Measurements from ENCODE around the gene SEMA4B.
A peak's percentile ranks its signal among the peaks of the same experiment; 100 is the strongest.

SEMA4B gene

GRCh38 chr15:90233387-90234095 lies 32.4 kb downstream of the SEMA4B start, which contains the start of gene CIB1:
Gene CIB1, minus strand, starts transcription at chr15:90233941. Its CDS starts 56 bp downstream, at chr15:90233885.
- TF ChIP-seq TCF12 (IDR thresholded peaks at IDR 0.05; ENCODE audit: low read depth): 0 out of 2 replicates have a peak, but pooled peaks have one; percentile 12
- peak; percentile 77 for TF ChIP-seq MAX (IDR thresholded peaks at IDR 0.05)
- TF ChIP-seq EGR1 (IDR thresholded peaks at IDR 0.05): peak; percentile 20; the same call in 1 of the 2 replicates
- TF ChIP-seq TAF1 (IDR thresholded peaks at IDR 0.05; ENCODE audit: low read depth): no peak; the same call in 1 of the 2 replicates
- no peak; the same call in 1 of the 2 replicates for TF ChIP-seq RAD21 (IDR thresholded peaks at IDR 0.05; ENCODE audit: low read depth)
- TF ChIP-seq CEBPB (IDR thresholded peaks at IDR 0.05): no peak
- peak; percentile 22 for TF ChIP-seq ZBTB7A (IDR thresholded peaks at IDR 0.05; ENCODE audit: low read depth)
- no peak for TF ChIP-seq NFIC (IDR thresholded peaks at IDR 0.05)

- TF ChIP-seq TAF1 (IDR thresholded peaks at IDR 0.05; ENCODE audit: low read depth) (peak; percentile 48; the same call in 1 of the 2 replicates), CEBPB (IDR thresholded peaks at IDR 0.05) (peak; percentile 47; the same call in 1 of the 2 replicates), MAX (IDR thresholded peaks at IDR 0.05) (0 out of 2 replicates have a peak, but pooled peaks have one; percentile 12), FOXM1 (IDR thresholded peaks at IDR 0.05; ENCODE audit: borderline replicate concordance, low read depth) (no peak)
Observed at GRCh38 chr15:90234096-90234988, 33.2 kb downstream of the SEMA4B start, which contains the start of gene GDPGP1. Gene GDPGP1, plus strand, starts transcription at chr15:90234209. Its CDS starts 6,700 bp downstream, at chr15:90240909.

- TF ChIP-seq ZBTB7A (IDR thresholded peaks at IDR 0.05; ENCODE audit: low read depth) (no peak), TCF12 (IDR thresholded peaks at IDR 0.05; ENCODE audit: low read depth) (no peak), FOXM1 (IDR thresholded peaks at IDR 0.05; ENCODE audit: borderline replicate concordance, low read depth) (no peak), CEBPB (IDR thresholded peaks at IDR 0.05) (no peak), CREB1 (IDR thresholded peaks at IDR 0.05; ENCODE audit: low read depth) (no peak), REST (IDR thresholded peaks at IDR 0.05; ENCODE audit: low read depth) (no peak), YY1 (IDR thresholded peaks at IDR 0.05; ENCODE audit: low read depth) (no peak), MAX (IDR thresholded peaks at IDR 0.05) (no peak), USF1 (IDR thresholded peaks at IDR 0.05) (no peak), NFIC (IDR thresholded peaks at IDR 0.05) (no peak), EP300 (IDR thresholded peaks at IDR 0.05; ENCODE audit: borderline replicate concordance) (no peak), TEAD4 (IDR thresholded peaks at IDR 0.05) (no peak), EGR1 (IDR thresholded peaks at IDR 0.05) (no peak)
Observed at GRCh38 chr15:90239371-90239770, 38.2 kb downstream of the SEMA4B start.

GRCh38 chr15:90240856-90241255 lies 39.7 kb downstream of the SEMA4B start:
- TF ChIP-seq CEBPB (IDR thresholded peaks at IDR 0.05): no peak
- TF ChIP-seq YY1 (IDR thresholded peaks at IDR 0.05; ENCODE audit: low read depth): no peak
- no peak for TF ChIP-seq FOXM1 (IDR thresholded peaks at IDR 0.05; ENCODE audit: borderline replicate concordance, low read depth)

- TF ChIP-seq REST (IDR thresholded peaks at IDR 0.05; ENCODE audit: low read depth) (no peak), USF1 (IDR thresholded peaks at IDR 0.05) (no peak), ZBTB7A (IDR thresholded peaks at IDR 0.05; ENCODE audit: low read depth) (no peak), MAX (IDR thresholded peaks at IDR 0.05) (no peak), YY1 (IDR thresholded peaks at IDR 0.05; ENCODE audit: low read depth) (no peak), EP300 (IDR thresholded peaks at IDR 0.05; ENCODE audit: borderline replicate concordance) (no peak), TAF1 (IDR thresholded peaks at IDR 0.05; ENCODE audit: low read depth) (no peak), CEBPB (IDR thresholded peaks at IDR 0.05) (no peak), FOXM1 (IDR thresholded peaks at IDR 0.05; ENCODE audit: borderline replicate concordance, low read depth) (no peak), RAD21 (IDR thresholded peaks at IDR 0.05; ENCODE audit: low read depth) (no peak), EGR1 (IDR thresholded peaks at IDR 0.05) (no peak), CREB1 (IDR thresholded peaks at IDR 0.05; ENCODE audit: low read depth) (no peak), TEAD4 (IDR thresholded peaks at IDR 0.05) (no peak)
Observed at GRCh38 chr15:90241343-90242192, 40.4 kb downstream of the SEMA4B start.
